DMS 273 (cell line): Measurements from ENCODE around the gene MTMR3.

Source experiments
- DNase-seq: peaks from one replicate; lab custom pipeline; 2025; ENCODE audit not compliant: unreplicated experiment; lab: John Stamatoyannopoulos, UW

Gene MTMR3

DNA sequence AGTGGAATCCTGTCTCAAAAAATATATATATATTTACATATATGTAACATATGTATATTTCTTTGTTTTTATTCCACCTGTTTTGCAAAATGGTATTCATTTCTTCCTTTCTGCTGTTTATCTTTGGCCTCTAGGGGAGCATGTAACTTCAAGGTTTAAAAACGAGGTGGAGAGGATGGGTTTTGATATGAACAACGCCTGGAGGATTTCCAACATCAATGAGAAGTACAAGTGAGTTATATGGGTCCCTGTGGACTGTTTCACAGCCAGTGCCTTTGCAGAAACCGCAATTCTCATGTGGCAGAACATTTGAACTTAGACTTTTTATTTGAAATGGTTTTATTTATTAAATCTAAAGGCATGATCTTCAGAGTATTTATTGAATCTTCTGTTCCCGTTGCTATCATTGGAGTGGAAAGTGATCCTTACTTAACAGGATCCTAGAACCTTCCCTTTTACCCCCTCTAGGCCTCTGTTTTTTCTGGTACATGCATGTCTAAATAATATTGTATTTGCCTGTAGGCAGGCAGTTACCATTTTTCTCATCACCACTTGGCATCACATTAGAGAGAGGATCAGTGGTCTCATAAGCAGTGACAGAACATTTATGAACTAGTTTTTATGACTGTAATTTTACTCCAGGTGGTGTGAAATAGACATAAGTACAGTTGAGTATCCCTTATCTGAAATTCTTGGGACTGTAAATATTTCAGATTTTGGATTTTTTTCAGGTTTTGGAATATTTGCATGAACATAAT is 115.8 kb downstream of the MTMR3 start:
- no peak for DNase-seq

DNA sequence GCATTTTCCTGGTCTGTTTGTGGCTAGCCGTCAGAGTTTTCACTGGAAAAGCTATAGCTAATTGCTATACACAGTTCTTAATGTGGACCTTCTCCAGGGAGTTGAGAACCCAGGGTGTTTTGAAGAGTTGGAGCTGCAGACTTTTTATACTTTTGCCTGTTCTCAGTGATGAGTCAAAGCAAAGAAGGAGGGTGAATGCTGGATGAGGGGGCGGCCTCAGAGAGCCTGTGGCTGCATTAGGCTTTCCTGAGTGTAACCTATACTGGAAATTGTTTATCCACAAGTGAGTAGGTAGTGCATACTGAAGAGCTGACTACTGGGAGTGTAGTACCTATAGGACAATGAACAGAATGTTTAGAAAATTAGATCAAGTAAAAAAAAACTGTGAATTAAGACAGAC is 117.6 kb downstream of the MTMR3 start:
- DNase-seq: no peak

DNA sequence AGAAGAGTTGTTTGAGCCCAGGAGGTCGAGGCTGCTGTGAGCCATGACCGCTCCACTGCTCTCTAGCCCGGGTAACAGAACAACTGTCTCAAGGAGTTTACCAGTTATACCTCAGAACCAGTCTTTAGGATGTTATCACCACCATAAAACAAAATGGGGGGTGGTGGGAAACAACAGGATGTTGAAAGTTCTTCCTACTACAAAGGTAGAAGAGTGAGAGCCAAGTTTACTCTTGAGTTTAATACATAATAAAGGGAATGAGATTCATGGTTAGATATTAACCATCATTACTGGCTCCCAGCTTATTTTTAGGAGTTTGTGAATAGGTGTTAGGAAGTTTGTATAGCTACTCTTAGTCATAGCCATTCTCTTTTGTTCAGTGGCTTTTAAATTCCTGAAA is 118.5 kb downstream of the MTMR3 start:
- no peak for DNase-seq

DNA sequence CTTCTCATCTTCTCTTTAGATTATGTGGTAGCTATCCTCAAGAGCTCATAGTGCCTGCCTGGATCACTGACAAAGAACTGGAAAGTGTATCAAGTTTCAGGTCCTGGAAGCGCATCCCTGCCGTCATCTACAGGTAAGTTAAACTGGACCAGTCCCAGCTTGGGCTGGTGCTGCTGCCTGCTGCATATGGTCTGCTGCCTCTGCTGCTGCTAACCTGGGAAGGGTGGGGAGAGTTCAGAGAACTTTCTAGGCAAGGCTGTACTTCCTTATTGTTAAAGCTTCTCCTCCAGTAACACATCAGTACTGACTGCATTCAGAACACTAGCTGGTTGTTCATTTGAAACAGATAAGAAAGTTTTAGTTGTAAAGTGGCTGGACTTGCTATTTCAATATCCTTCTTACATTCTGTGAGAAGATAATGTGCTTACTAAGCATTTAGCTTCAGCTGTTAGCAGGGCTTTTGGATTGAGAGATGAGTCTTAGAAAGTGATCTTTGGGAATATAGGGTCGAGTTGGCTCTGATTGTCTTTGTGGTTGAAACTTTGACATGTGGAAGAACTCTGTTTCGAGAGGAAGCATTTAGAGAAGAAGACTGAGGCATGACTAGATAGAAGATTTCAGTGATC is 120.0 kb downstream of the MTMR3 start:
- no peak for DNase-seq

DNA sequence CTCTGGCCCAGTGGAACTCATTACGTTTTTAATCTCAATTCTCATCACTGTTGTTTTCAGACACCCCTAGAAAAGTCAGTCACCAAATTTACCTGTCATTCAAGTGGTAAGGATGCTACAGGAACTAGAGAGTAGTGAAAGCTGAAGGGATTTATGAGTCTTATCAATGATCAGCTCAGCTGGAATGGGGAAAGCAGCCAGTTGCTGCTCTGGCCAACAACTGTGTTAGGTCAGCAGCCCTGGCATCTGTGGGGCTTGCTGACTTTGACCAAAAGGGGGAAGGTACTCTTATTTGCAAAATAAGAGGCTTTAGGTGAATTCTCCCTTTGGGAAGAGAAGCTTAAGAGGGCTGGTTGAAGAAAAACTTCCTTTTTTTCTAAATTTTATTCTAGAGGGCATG is 121.1 kb downstream of the MTMR3 start:
- DNase-seq: no peak

DNA sequence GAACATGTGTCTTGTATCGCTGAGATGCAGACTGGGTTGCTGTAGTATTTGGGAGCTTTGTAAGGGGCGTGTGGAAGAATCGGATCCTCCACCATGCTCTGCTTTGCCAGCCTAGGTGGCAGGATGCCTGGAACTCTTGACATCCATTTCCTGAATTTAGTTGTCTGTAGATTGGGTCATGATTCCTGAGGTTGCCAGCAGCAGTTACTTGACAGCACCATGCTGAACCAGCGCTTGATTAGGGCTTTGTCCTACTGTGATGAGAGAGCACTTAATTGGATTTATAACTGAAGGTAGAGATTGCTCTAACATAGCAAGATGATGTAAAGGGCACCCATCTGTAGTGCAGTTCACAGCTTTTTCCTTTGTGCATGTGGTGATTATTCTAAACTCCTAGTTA is 121.7 kb downstream of the MTMR3 start:
- DNase-seq: no peak

DNA sequence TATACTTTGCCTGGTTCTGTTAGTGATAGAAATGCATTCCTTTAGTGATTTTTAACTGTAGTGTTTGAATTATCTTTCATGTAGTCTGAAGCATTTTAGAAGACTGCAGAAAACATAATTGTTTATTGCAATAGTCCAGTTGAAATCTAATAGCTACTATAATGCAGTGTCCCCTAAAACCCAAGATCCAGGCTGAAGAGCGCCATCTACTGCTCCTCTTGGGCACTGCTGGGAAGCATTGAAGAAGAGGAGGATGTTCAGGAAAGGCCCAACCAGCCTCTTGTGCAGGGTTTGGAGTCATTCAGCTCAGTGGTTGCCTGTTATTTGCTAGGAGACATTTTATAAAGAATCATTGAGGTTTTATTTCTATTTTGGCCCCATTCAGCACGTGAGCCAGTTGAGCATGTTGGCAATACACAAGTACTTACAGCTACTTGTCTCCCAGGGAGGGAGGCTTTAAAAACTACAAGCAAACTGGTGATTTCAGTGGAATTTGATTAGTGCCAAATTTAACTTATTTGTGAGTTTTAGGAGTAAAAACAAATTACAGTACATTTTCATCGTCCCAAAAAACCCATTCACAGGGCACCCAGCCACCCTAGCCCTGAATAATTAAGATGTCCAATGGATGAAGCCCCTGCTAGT is 122.4 kb downstream of the MTMR3 start:
- DNase-seq: peak; percentile 80

DNA sequence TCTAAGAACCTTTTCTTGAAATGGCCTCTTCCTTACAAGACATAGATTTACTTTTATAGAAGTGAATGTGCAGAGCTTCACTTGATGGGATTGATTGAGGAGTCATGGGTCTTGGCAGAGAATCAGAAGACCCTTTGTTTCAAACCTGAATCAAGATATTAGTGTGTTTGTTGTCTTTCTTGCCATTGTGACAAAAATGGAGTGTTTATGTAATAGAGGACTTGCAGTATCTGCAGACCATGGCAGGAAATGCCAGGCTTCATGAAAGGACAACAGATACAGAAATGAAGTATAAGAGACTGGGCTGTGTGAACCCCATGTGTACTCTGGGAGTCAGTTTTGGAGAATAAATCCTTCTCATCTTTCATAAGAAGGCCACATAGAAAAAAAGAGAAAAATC is 124.4 kb downstream of the MTMR3 start:
- no peak for DNase-seq

DNA sequence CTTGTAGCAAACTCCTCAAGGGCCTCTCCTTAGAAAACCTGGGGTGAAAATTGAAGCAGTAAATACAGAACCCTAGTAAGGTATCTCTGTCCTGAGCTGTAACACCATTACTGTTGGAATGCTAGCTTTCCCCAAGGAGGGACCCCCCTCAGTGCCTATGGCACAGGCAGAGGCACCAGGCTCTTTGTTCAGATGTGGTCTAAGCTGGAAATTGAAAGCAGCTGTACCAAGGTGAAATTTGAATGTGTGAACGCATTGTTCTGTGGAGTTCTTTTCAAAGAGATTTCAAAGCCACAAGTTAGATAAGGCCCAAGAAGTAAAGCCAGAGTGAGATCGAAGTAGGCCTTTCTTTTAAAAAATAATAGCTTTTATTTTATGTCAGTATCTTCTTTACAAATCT is 125.4 kb downstream of the MTMR3 start:
- no peak for DNase-seq

DNA sequence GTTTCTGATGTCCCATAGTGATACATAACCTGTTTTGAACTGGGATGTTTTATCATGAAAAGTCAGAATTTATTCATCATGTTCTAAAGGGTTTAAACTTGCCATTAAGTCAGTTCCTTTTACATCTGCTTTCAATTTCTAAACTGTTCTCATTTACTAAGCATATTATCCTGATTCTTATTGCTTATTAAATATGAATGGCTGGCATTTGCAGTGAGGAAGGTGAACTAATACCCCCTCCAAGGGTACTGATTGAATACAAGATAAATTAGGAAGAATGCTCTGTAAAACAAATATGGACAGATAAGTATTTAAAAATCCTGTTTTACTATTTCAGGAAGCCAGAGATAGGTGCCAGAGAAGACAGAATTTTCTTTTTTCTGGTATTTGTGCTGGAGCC is 126.5 kb downstream of the MTMR3 start:
- DNase-seq: no peak

DNA sequence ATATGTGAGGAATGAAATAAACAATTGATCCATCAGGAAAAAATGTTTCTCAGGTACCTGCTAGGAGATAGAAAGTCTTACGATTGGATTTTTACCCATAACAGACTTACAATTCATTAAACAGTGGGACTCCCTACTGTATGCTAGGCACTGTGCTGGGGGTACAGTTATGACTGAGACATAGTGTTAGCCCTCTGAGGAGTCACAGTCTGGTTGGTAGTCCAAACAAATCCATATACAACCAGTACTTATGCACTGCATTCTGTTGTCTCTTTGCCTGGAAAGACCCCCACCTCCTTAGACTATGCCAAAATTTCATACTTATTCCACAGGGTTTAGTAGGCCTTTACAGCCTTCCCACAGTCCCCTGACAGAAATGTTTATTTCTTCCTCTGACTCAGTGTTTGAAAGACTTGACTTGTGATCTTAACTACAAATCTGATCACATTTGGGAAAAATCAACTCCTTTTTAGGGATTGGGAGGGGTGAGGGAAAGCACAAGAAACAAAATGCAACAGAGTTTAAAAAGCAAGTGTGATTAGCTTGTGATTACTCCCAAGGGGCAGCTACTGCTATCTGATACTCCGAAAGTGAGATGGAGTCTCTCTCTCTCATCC is 127.9 kb downstream of the MTMR3 start:
- DNase-seq: no peak

DNA sequence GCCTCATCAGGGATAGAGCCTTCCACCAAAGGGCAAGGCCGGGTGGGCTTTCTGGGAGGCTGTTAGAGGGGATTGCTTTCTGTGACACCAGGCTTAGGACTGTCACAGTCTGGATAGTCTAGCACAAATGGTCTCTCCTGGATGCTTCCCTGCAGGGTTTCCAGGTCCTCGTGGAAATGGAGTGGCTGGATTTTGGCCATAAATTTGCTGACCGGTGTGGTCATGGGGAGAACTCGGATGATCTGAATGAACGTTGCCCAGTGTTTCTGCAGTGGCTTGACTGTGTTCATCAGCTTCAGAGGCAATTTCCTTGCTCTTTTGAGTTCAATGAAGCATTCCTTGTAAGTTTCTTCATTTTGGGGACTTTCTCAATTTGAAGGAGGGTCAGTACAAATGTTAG is 130.2 kb downstream of the MTMR3 start:
- no peak for DNase-seq

DNA sequence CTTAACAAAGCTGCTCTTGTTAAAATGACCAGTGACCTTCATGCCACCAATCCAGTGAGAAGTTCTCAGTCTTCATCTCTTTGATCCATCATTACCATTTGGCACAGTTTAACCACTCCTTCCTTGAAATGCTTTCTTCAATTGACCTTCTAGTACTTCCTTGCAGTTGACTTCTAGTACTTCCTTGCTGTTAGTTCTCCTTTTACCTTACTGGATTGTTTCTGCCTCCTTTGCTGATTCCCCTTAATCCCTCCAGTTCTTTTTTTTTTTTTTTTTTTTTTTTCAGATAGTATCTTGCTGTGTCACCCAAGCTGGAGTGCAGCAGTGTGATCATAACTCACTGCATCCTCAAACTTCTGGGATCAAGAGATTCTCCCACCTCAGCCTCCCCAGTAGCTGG is 131.3 kb downstream of the MTMR3 start:
- no peak for DNase-seq

DNA sequence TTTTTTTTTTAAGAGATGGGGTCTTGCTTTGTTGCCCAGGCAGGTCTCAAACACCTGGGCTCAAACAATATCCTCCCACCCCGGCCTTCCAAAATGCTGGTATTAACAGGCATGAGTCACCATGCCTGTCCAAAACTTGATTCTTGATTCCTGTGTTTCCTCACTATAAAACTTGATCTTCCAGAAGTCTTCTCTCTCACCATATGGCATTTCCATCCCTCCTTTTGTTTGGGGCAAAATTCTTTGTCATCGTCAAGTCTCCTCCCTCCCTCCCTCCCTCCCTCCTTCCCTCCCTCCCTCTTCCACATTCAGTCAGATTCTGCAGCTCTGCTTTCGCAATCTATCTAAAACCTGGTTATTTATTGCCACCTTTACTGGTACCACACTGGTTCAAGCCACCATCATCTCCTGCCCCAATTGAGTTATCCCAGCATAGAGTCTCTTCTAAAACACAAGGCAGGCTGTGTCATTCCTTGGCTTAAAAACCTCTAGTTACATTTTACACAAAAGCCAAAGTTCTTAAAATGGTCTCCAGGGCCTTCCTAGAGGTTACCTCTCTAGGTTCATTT is 132.3 kb downstream of the MTMR3 start:
- no peak for DNase-seq

DNA sequence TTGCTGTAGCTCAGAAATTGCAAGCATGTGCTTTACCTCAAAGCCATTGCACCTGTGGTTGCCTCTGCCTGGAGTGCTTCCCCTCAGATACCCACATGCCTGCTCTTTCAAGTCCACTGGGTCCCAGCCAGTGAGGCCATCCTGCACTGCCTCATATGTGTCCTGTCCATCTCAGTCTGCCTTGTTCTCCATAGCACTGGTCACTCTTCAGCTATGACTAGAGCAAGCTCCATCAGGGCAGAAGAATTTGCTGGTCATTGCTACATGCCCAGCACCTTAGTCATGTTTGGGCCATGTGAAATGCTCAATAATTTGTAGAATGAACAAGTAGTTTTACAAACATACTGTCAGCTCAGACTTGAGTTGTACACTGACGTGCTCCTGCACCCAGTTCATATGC is 132.9 kb downstream of the MTMR3 start:
- no peak for DNase-seq

DNA sequence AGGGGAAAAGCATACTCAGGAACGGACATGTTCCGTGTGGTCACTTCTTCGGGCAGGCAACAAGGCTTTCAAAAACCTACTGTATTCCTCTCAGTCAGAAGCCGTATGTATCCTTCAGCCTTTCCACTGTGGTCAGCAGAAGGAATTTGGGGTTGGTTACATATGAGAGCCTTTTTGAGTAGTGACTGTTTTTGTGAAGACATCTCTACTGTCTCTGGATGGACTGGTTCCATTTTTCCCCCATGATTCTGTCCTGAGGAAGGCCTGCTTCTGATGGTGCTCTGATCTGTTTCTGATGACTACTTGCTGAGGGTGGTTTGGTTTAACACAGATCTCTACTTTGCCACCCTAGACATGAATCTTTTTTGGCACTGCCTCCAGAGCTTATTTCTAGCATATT is 133.6 kb downstream of the MTMR3 start:
- no peak for DNase-seq

DNA sequence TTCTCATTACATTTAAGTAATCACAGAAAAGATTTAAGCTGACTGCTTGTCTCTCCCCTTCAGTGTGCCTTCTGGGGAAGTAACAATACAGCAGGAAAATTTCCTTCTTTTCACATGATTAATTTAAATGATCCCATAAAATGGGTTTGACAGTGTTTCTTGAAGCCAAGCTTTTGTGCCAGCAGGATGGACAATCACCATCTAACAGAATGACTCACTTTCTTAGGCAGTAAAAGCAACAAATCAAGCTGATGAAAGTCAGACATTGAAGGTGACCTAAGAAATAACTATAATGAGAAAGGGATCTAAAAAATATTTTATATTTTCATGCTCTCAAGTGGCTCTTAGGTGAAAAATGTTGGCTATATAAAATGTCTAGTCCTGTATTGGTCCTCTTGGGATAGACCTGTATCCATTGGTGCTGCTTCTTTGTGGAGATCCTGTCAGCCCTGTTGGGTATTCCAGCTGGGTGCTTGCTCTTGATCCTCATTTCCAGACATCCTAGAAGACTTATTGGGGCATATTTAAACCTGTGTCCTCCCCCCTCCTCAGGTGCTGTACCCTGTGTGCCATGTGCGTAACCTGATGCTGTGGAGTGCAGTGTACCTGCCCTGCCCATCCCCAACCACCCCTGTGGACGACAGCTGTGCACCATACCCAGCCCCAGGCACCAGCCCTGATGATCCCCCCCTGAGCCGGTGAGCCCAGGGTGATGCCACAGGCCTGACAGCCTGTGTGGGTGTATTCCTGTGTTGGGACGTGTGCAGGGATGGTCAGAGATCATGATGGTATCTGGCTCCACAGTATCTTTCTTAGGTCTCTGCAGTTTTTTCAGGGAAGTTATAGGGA is 134.6 kb downstream of the MTMR3 start:
- DNase-seq: no peak

DNA sequence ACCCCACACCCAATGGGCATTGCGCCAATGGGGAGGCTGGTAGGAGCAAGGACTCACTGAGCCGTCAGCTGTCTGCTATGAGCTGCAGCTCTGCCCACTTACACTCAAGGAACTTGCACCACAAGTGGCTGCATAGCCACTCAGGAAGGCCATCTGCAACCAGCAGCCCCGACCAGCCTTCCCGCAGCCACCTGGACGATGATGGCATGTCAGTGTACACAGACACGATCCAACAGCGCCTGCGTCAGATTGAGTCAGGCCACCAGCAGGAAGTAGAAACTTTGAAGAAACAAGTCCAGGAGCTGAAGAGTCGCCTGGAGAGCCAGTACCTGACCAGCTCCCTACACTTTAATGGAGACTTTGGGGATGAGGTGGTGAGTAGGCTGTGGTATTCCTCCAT is 137.5 kb downstream of the MTMR3 start:
- no peak for DNase-seq

DNA sequence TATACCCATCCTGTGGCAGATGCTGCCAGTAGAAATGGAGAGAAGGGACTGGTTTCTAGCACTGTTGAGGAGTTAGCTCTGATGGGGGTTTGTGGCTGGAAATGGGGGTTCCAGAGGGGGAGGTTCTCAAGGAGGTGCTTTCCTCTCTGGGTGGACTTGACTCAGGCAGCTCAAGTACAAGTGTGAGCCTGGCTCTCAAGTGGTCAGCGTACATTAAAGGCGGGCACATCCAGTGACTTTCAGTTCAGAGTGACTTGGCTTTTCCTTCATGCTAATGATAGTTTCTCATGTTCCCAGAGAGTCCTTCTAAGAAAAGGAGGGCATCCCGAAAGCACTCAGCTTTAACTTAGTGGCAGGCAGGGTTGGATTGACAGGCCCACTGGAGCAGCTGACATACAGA is 138.4 kb downstream of the MTMR3 start:
- no peak for DNase-seq

DNA sequence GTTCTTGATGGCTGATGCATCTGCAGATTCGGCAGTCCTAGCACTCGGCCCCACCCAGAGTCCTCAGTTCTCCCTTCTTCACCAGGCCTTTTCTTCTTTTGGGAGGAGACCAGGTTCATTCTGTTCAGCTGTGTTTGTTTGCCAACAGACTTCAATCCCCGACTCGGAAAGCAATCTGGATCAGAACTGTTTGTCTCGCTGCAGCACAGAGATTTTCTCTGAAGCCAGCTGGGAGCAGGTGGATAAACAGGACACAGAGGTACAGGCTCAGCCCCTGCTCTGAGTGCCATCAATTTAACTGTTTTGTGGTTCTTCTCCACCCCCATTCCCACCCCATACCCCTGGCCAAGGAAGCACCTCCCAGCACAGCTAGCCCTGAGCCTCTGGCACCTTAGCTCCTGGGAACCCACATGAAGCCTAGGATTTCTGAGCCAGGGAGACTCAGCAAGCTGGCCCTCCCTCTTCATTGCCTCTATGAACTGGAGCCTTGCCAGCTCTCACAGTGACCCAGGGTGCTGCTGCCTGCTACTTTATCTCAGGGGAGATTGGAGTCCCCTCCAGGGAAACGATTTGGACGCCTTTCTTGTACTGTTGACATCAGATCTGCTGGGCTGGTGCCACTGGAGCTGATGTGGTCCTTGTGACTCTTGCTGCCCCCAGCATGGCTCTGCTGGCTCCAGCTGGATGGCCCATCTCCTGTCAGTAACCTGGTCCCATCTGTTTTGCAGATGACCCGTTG is 139.1 kb downstream of the MTMR3 start:
- no peak for DNase-seq
